NT2/D1 (cell line): ENCODE measurements around the gene RPL13.

Source experiments
- DNase-seq: peaks from one replicate; pipeline ENCODE4 v3.0.0-alpha.2; 2011; ENCODE audit warnings: low read depth, low spot score
- H3K27me3 ChIP-seq: 2 replicates; pipeline ENCODE4 v1.6.0; 2011; ENCODE audit warnings: mild to moderate bottlenecking; ENCODE audit not compliant: insufficient read length, insufficient read depth
- H3K36me3 ChIP-seq: 2 replicates; pipeline ENCODE4 v1.6.1; 2011; ENCODE audit warnings: mild to moderate bottlenecking, low read length, mixed read lengths; ENCODE audit not compliant: insufficient read depth, insufficient read length
- H3K4me1 ChIP-seq: 2 replicates; pipeline ENCODE4 v1.5.1; 2011; ENCODE audit not compliant: insufficient read depth, insufficient read length
- H3K4me3 ChIP-seq: 2 replicates; pipeline ENCODE4 v1.5.1; 2011; ENCODE audit warnings: low read depth; ENCODE audit not compliant: insufficient read length
- H3K9ac ChIP-seq: 2 replicates; pipeline ENCODE4 v1.6.0; 2011; ENCODE audit warnings: low read depth; ENCODE audit not compliant: insufficient read length
- H3K9me3 ChIP-seq: 2 replicates; pipeline ENCODE4 v1.5.1; 2011; ENCODE audit warnings: mild to moderate bottlenecking, low read length; ENCODE audit not compliant: insufficient read depth
- SUZ12 ChIP-seq: IDR thresholded peaks from 2 replicates; pipeline ENCODE4 v1.6.1; 2011; ENCODE audit not compliant: insufficient read length, insufficient read depth; ENCODE audit errors: extremely low read depth
- YY1 ChIP-seq: IDR thresholded peaks from 2 replicates; pipeline ENCODE4 v1.6.1; 2011; ENCODE audit not compliant: insufficient read length, insufficient read depth
- ZNF274 ChIP-seq: IDR thresholded peaks from 2 replicates; pipeline ENCODE4 v1.6.1; 2011; ENCODE audit warnings: mild to moderate bottlenecking, low read depth, low read length

The RPL13 gene

DNA sequence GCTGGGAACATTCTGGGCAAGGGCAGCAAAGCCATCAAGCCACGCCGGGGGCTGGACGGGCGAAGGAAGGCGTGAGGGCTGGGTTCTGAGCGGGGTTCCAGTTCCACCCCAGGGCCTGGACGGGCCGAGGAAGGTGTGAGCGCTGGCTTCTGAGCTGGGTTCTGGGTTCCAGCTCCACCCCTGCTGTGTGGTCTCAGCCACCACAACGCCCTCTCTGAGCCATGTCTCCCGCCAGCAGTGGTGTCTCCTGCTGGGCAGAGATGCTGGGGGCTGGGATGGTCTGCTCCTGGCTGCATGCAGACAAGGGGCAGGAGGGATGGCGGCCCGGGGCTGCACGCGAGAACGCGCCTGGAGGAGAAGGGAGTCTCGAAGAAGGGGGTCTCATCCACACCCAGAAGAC lies 11.2 kb downstream of the RPL13 start:
- H3K4me1 ChIP-seq = peaks cover 33% of the 10 kb centered on the region

DNA sequence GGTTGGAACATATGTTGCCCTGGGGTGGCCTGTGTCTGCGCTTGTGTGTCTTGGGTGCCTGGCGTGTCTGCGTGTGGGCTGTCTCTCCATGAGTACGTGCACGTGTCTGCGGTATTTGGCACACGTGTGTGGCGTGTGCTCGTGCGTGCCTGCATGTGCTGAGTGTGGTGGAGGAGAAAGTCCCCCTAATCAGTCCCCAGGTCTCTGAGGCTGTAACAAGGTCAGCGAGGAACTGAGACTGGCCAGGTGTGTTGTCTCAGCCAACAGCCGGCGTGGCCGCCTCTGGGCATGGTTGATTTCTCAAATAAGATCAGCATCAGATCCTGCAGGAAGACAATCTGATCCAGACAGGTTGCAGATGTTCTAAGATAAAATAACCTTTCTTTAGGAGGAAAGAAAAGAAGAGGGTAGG lies 11.6 kb downstream of the RPL13 start:
- Histone ChIP-seq H3K9me3 (no peaks in the 10 kb centered on the region), H3K36me3 (peaks cover 14% of the 10 kb centered on the region), H3K4me1 (peaks cover 34% of the 10 kb centered on the region), H3K9ac (peak overlapping the region; percentile 10), H3K27me3 (peaks cover 7% of the 10 kb centered on the region), H3K4me3 (no peak overlapping the region)
- no peak for DNase-seq
- TF ChIP-seq ZNF274 (no peak), SUZ12 (no peak), YY1 (no peak)

More for the DNA sequence above, 11.2 kb downstream of the RPL13 start:
- Histone ChIP-seq H3K4me3 (no peak overlapping the region), H3K27me3 (peaks cover 7% of the 10 kb centered on the region), H3K36me3 (peaks cover 18% of the 10 kb centered on the region), H3K9me3 (no peaks in the 10 kb centered on the region), H3K9ac (peak overlapping the region; percentile 10)
- DNase-seq = no peak
- TF ChIP-seq YY1 (no peak), SUZ12 (no peak), ZNF274 (no peak)

DNA sequence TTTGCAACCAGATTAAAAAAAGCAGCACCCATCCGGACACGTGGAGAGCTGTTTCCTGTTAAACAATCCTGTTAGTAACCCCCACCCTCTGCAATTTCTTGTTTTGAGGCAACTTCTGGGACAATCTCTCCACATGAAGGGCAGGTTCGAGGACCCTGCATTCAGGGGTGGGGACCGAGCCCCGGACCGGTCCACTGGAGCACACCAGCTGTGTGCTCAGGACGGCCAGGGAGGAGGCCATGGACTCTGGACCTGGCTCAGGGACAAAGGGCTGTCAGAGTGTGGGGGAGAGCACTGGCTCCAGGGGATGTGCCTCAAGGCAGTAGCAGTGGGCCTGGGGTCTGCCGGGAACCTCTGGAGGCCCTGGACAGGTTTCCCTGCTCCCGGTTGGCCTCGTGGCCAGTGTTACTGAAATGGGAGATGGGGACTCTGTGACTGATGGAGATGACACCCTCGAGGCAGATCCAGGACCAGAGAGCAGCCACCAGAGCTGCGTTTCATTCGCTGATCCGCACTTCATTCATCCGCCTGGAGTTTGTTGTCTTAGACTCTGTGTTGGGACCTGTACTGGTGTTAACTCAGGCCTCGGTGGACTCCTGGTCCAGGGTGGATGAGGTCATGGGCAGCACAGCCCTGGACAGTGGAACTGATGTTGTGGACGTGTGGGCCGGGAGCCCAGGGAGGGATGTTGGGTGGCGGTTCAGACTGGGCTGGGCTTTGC lies 12.2 kb downstream of the RPL13 start:
- H3K9ac ChIP-seq = no peak overlapping the region
- peaks cover 30% of the 10 kb centered on the region for H3K4me1 ChIP-seq
- no peak for TF ChIP-seq ZNF274
- TF ChIP-seq SUZ12 = no peak
- no peak for TF ChIP-seq YY1
- H3K9me3 ChIP-seq = no peaks in the 10 kb centered on the region
- DNase-seq = no peak
- peaks cover 15% of the 10 kb centered on the region for H3K36me3 ChIP-seq
- H3K4me3 ChIP-seq = no peak overlapping the region
- peaks cover 7% of the 10 kb centered on the region for H3K27me3 ChIP-seq

DNA sequence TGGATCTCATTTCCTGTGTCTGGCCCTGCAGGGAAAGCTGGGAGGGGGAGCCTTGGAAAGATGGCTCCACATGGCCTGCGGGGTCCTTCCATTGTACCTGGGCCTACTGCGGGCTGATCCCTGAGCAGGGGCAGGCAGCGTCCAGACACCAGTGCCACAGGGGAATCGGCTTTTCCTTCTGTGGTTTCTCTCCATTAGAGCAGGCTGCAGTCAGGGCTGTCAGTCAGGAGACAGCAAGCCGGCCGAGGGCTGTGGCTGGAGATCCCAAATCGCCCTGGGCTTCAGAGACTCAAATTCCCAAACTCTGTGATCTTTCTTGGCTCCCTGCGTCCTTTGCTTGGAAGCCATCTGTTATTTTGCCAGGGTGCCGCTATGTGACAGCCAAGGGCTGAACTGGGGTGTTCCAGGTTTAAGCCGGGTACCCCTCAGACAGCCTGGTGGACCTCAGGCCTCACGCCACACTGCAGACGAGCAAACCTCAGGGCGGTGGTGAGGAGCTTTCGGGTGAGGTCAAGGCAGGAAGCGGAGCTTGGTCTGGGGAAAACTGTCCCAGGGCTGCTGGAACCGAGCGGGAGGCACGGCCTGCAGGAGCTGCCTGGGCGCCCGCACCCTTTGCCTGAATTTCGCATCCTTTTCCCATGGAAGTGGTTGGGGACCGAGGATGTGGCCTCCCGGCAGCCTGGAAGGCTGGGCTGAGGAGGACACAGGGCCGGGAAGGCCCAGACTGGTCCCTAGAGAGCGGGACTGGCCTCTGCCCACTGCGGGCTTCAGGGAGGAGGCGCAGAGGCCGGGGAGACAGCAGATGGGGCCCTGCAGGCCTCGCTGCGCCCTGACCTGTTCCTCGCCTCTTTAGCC lies 13.6 kb downstream of the RPL13 start:
- DNase-seq = no peak
- Histone ChIP-seq H3K4me1 (peaks cover 28% of the 10 kb centered on the region), H3K4me3 (peak overlapping the region; percentile 61), H3K9me3 (no peaks in the 10 kb centered on the region), H3K9ac (peak overlapping the region; percentile 92), H3K36me3 (peaks cover 16% of the 10 kb centered on the region), H3K27me3 (peaks cover 7% of the 10 kb centered on the region)
- TF ChIP-seq SUZ12 (no peak), YY1 (no peak), ZNF274 (no peak)

DNA sequence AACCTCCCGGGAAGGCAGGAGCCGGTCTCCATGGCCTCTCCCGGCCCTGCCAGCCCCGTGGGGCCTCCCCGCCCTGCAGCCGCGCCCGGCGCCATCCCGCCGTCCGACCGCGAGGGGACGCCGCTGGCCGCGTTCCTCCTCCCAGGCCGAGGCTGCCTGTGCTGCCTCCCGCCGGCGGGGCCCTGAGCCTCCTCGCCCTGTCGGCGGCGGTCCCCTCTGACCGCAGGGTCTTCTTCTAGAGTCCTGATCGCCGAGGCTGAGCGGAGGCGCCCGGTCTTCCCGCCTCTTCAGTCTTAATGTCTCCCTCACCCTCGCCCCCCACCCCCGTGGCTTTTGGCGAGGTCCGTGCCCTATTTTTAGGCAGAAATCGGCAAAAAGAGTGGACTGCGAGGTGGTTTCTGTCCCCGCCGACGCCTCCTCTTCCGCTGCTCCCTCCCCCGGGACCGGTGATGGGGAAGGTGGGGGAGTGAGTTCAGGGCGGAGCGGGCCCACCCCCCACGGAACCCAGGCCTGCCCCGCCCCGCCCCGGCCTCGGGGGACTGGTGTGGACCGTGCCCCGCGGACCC lies 14.3 kb downstream of the RPL13 start:
- DNase-seq = peak; percentile 82
- Histone ChIP-seq H3K4me1 (peaks cover 23% of the 10 kb centered on the region), H3K4me3 (peak overlapping the region; percentile 61), H3K27me3 (peaks cover 7% of the 10 kb centered on the region), H3K36me3 (peaks cover 22% of the 10 kb centered on the region), H3K9ac (peak overlapping the region; percentile 92), H3K9me3 (no peaks in the 10 kb centered on the region)
- no peak for TF ChIP-seq YY1
- no peak for TF ChIP-seq ZNF274
- TF ChIP-seq SUZ12 = no peak

DNA sequence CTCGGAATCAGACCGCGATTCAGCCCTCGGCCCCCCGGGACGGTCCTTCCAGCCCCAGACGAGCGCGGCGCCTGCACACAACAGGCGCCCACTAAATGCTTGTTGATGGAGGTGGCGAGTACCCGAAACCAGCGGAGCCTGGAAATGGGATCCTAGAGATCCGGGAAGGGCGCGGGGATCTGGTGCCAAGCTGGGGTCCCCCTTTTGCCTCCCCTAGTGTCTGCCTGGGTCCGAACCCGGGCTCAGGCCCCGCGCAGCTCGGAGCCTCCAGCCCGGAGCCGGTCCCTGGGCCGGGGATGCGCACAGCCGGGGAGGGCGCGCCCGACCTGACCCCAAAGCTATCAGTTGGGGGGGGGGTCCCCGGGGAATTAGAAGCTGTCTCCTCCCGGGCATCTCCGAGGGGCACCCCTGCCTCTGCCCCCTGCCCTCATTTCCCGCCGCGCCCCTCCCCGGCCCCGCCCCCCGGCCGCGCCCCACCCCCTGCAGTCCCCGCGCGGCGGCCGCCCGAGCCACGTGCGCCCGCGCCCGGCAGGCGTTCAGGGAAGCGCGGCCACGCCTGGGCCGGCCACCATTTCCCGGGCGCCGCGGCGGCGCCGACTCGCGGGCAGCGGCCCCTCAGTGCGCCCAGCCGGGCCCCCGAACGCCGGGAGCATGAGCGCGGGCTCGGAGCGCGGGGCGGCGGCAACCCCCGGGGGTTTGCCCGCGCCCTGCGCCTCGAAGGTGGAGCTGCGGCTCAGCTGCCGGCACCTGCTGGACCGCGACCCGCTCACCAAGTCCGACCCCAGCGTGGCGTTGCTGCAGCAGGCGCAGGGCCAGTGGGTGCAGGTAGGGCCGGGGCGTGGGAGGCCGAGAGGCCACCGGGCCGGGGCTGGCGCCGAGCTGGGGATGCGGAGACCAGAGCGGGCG lies 15.0 kb downstream of the RPL13 start, which contains the start of gene CPNE7:
TSS of gene CPNE7 (plus strand) at position 512 of the 906 bp plus-strand sequence. CDS start at position 652, 140 bp downstream.
- H3K9ac ChIP-seq = peak within 1 kb of the TSS; percentile 92

More for the DNA sequence above, 15.0 kb downstream of the RPL13 start, which contains the start of gene CPNE7:
- Histone ChIP-seq H3K36me3 (peaks cover 23% of the 10 kb centered on the region), H3K4me3 (peak within 1 kb of the TSS; percentile 69), H3K9me3 (no peaks in the 10 kb centered on the region), H3K27me3 (peaks cover 7% of the 10 kb centered on the region), H3K4me1 (peaks cover 23% of the 10 kb centered on the region)
- TF ChIP-seq SUZ12 = no peak
- TF ChIP-seq ZNF274 = no peak
- TF ChIP-seq YY1 = no peak
- DNase-seq = no peak
